Vagina (tissue), 2 donors: ENCODE results near the gene PDPK1. TPM values are rescaled to one million over a fixed set of nuclear protein-coding genes. Genes with fewer than 3 reads are reported as not detected.

Experiments used
- DNase-seq, 2 donors: peaks; one replicate each; pipeline ENCODE4 v3.0.0-alpha.2; 2017; ENCODE audit errors: extremely low spot score in 2 of 2
- H3K27ac ChIP-seq: fragments of 200-600 bp; sonication (generic); one replicate; pipeline ENCODE4 v1.5.1; 2019
- H3K27me3 ChIP-seq: fragments of 200-600 bp; sonication (generic); one replicate; pipeline ENCODE4 v1.5.1; 2019
- H3K36me3 ChIP-seq, 2 donors: fragments of 200-600 bp; sonication (generic); one replicate each; pipeline ENCODE4 v1.5.1; 2017 to 2019
- H3K4me1 ChIP-seq: fragments of 200-600 bp; sonication (generic); one replicate; pipeline ENCODE4 v1.5.1; 2019
- H3K4me3 ChIP-seq, 2 donors: fragments of 200-600 bp; sonication (generic); 1 replicate in 1 of 2; 2 replicates in 1 of 2; pipeline ENCODE4 v1.5.1; 2016 to 2019
- H3K9me3 ChIP-seq: fragments of 200-600 bp; sonication (generic); one replicate; pipeline ENCODE4 v1.5.1; 2019
- CTCF ChIP-seq, 3 experiments: fragments of 450-650 bp in 2 of 3; fragments of 200-600 bp in 1 of 3; sonication (generic) in 1 of 3; IDR thresholded peaks; one replicate each; pipeline ENCODE4 v1.5.1; 2017 to 2019; ENCODE audit warnings: antibody characterized with exemption in 3 of 3, mild to moderate bottlenecking in 2 of 3, moderate library complexity in 2 of 3
- POLR2A ChIP-seq, 2 donors: fragments of 450-650 bp; IDR thresholded peaks; one replicate each; pipeline ENCODE4 v1.6.1; 2017; ENCODE audit warnings: antibody characterized with exemption in 2 of 2, mild to moderate bottlenecking in 2 of 2, moderate library complexity in 2 of 2
- POLR2AphosphoS5 ChIP-seq, 2 donors: sonication (generic); formaldehyde crosslinking; IDR thresholded peaks; one replicate each; pipeline ENCODE4 v1.9.0; 2017; ENCODE audit warnings: antibody characterized with exemption in 2 of 2, mild to moderate bottlenecking in 2 of 2, low read depth in 1 of 2; ENCODE audit not compliant: insufficient read depth in 1 of 2
- intact Hi-C: fragments of 100-400 bp; cut with DNase I; formaldehyde crosslinking; loops from one replicate; pipeline ENCODE4 v1.15.1; 2023
- total RNA-seq: library from RNA; depleted of rRNA; stranded (reverse); fragments of >200 nt; gene quantifications from one replicate; pipeline ENCODE4 v1.2.3, GENCODE V29; 2016

The PDPK1 gene
- total RNA-seq, 1 donor from 2014 or later, result 29.2 TPM

- intact Hi-C loops, result loop anchor here (10.0 kb wide), 2 partner anchors 265 to 365 kb away; partner anchors contain the start of genes ECI1 and TRAF7
- Histone ChIP-seq H3K27me3 (no peaks in the 10 kb centered on the region), H3K4me3 (peak overlapping the region; percentile 62 to 72), H3K27ac (peak overlapping the region; percentile 72), H3K36me3 (peaks cover 0 to 12% of the 10 kb centered on the region in 2 donors), H3K9me3 (no peaks in the 10 kb centered on the region), H3K4me1 (peaks cover 64% of the 10 kb centered on the region)
- no peak for DNase-seq
- TF ChIP-seq POLR2AphosphoS5 (IDR thresholded peaks at IDR 0.05; ENCODE audit: insufficient read depth in 1 of 2, low read depth in 1 of 2) (no peak), POLR2A (IDR thresholded peaks at IDR 0.05) (no peak), CTCF (IDR thresholded peaks at IDR 0.05) (no peak)
These were observed 18.1 kb upstream of the PDPK1 start for GRCh38 chr16:2519711-2520080.

- DNase-seq, result no peak
- Histone ChIP-seq H3K27ac (peak within 1 kb of the TSS; percentile 72), H3K9me3 (no peaks in the 10 kb centered on the region), H3K27me3 (no peaks in the 10 kb centered on the region), H3K36me3 (peaks cover 0 to 13% of the 10 kb centered on the region in 2 donors), H3K4me1 (peaks cover 58% of the 10 kb centered on the region), H3K4me3 (peak within 1 kb of the TSS; percentile 62 to 72)
- intact Hi-C loops, result no loop called here
- TF ChIP-seq POLR2A (IDR thresholded peaks at IDR 0.05) (peak in 1 of 2 donors; percentile 48), CTCF (IDR thresholded peaks at IDR 0.05) (no peak), POLR2AphosphoS5 (IDR thresholded peaks at IDR 0.05; ENCODE audit: insufficient read depth in 1 of 2, low read depth in 1 of 2) (peak in 1 of 2 donors; percentile 36)
These were observed 17.6 kb upstream of the PDPK1 start, which contains the start of gene AMDHD2 for GRCh38 chr16:2520097-2520783. Gene AMDHD2, plus strand, starts transcription at chr16:2520371. Its CDS starts 88 bp downstream, at chr16:2520459.

- no peaks in the 10 kb centered on the region for H3K27me3 ChIP-seq
- peak in 1 of 2 donors; percentile 22 for TF ChIP-seq POLR2AphosphoS5 (IDR thresholded peaks at IDR 0.05; ENCODE audit: insufficient read depth in 1 of 2, low read depth in 1 of 2)
- TF ChIP-seq POLR2A (IDR thresholded peaks at IDR 0.05), result no peak
- peaks cover 51% of the 10 kb centered on the region for H3K4me1 ChIP-seq
- peaks cover 0 to 13% of the 10 kb centered on the region in 2 donors for H3K36me3 ChIP-seq
- no peaks in the 10 kb centered on the region for H3K9me3 ChIP-seq
- intact Hi-C loops, result no loop called here
- no peak for DNase-seq
- peak overlapping the region; percentile 62 to 72 for H3K4me3 ChIP-seq
- peak overlapping the region; percentile 72 for H3K27ac ChIP-seq
These were observed 16.9 kb upstream of the PDPK1 start for GRCh38 chr16:2520784-2521531.

- no peak for DNase-seq
- intact Hi-C loops, result no loop called here
These were observed 14.0 kb upstream of the PDPK1 start for GRCh38 chr16:2523801-2524231.

More at GRCh38 chr16:2523801-2524231, 14.0 kb upstream of the PDPK1 start:
- Histone ChIP-seq H3K4me3 (no peak overlapping the region), H3K36me3 (peaks cover 0 to 30% of the 10 kb centered on the region in 2 donors), H3K27me3 (no peaks in the 10 kb centered on the region), H3K27ac (no peak overlapping the region), H3K9me3 (no peaks in the 10 kb centered on the region), H3K4me1 (peaks cover 22% of the 10 kb centered on the region)
- TF ChIP-seq CTCF (IDR thresholded peaks at IDR 0.05) (no peak), POLR2AphosphoS5 (IDR thresholded peaks at IDR 0.05; ENCODE audit: insufficient read depth in 1 of 2, low read depth in 1 of 2) (no peak), POLR2A (IDR thresholded peaks at IDR 0.05) (no peak)
